T-helper 1 cell treated with Interleukin-12 subunit alpha and Interleukin-12 subunit beta and Interleukin-4 antibody, amounts not matched to agents 30 μg/mL and 1 μg/mL, for 36 hours (primary cell): ENCODE measurements around the gene MMP24OS.
A peak's percentile ranks its signal among the peaks of the same experiment; 100 is the strongest.

Experiments
- H3K27ac Mint-ChIP-seq: one replicate; pipeline ENCODE4 v1.8.0; 2021; ENCODE audit warnings: mild to moderate bottlenecking, mixed read lengths
- H3K27me3 Mint-ChIP-seq: one replicate; pipeline ENCODE4 v1.8.0; 2021; ENCODE audit warnings: low read depth, mixed read lengths
- H3K36me3 Mint-ChIP-seq: one replicate; pipeline ENCODE4 v1.8.0; 2021; ENCODE audit warnings: low read depth, mixed read lengths
- H3K4me1 Mint-ChIP-seq: one replicate; pipeline ENCODE4 v1.8.0; 2021; ENCODE audit warnings: low read depth, mixed read lengths
- H3K4me3 Mint-ChIP-seq: one replicate; pipeline ENCODE4 v1.8.0; 2021; ENCODE audit warnings: mild to moderate bottlenecking, moderate library complexity, mixed read lengths
- H3K9me3 Mint-ChIP-seq: one replicate; pipeline ENCODE4 v1.8.0; 2021; ENCODE audit warnings: mixed read lengths

Gene MMP24OS

DNA sequence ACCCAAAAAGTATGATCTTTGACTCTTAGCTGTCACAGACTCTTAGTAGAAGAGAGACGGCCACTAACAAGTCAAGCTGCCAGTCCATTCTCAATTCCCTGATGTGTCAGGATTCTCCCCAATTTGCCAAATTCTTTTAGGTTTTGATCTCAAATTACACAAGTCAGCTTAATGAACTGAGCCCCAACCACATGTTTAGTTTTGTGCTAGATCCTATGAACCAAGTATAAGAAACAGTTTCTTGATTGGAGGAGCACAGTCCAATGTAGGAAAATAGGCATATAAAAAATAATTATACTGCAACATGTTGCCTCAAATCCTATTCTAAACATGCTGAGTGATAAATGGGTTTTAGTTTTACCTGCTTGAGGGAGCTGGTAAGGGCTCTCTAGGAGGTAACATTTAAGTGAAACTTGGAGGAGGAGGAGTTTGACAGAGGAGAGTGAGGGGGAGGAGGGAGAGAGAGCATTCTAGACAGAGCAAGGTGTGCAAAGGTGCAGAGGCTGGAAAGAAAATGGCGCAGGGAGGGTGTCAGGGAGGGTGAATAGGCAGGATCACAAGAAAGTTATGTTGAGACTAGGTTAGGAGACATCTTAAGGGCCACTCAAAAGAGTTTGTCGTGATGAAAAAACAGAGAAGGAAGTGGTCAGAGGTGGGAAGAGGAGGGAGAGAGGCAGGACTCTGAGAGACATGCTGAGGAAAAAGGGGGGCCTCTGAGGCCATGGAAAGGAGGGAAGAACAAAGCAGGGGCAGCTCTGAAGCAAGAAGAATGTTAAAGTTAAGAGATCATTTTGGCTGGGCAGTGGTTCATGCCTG lies 37.1 kb upstream of the MMP24OS start:
- Mint-ChIP-seq H3K4me1 (peaks cover 54% of the 10 kb centered on the region), H3K27ac (peak overlapping the region; percentile 89), H3K9me3 (no peaks in the 10 kb centered on the region), H3K36me3 (peaks cover 12% of the 10 kb centered on the region), H3K27me3 (no peaks in the 10 kb centered on the region), H3K4me3 (peak overlapping the region; percentile 47)

DNA sequence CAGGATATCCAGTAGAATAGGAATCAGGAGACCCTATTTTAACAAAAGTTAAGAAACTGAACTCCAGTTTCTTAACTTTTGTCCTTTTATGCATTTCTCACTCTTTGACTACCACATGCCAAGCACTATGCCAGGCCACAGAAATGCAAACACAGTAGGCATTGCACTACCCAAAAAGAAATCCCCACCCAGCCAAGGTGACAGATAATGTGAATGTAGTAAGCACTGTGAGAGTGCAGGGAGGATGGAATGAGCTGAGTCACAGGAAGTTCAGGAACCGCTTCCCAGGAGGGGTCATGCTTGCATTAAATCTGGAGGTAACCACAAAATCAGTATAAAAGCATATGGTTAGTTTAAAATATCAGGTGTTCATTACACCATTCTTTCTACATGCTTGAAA lies 34.4 kb upstream of the MMP24OS start:
- H3K36me3 Mint-ChIP-seq, result peaks cover 12% of the 10 kb centered on the region
- H3K4me3 Mint-ChIP-seq, result no peak overlapping the region
- no peaks in the 10 kb centered on the region for H3K9me3 Mint-ChIP-seq
- peaks cover 49% of the 10 kb centered on the region for H3K4me1 Mint-ChIP-seq
- H3K27me3 Mint-ChIP-seq, result no peaks in the 10 kb centered on the region
- peak overlapping the region; percentile 27 for H3K27ac Mint-ChIP-seq

DNA sequence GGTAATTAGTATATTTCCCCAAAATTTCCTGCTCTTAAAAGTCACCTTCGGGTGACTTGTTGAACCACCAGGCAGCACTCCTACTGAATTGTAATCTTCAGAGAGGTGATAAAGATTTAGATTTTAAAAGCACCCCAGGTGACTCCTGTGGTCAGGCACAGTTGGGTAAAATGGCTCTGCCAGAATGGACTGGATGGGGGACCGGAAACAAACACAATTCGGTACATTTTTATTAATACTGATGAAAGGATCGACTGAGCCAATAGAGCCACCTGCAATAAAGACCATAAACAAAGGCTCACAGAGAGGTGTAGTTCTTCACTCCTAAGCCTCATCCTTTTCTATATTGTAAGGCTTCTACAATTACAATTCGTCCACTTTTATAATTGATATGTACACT lies 33.9 kb upstream of the MMP24OS start:
- Mint-ChIP-seq H3K27me3 (no peaks in the 10 kb centered on the region), H3K4me3 (no peak overlapping the region), H3K9me3 (no peaks in the 10 kb centered on the region), H3K27ac (peak overlapping the region; percentile 18), H3K36me3 (peaks cover 12% of the 10 kb centered on the region), H3K4me1 (peaks cover 51% of the 10 kb centered on the region)

DNA sequence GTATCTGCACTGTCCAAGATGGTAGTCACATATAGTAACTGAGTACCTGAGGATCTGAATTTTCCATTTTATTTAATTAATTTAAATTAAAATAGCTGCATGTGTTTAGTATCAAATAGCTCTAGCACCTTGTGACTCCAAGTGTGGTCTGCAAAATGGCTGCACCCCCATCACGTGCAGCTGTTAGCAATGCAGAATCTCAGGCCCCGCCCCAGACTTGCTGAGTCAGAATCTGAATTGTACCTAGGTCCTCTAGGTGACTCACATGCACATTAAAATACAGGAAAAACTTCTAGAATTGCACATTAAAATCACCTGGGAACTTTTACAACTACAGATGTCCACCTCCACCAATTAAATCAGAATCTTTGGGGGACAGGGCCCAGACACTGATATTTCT lies 33.5 kb upstream of the MMP24OS start:
- Mint-ChIP-seq H3K4me3 (no peak overlapping the region), H3K36me3 (peaks cover 12% of the 10 kb centered on the region), H3K4me1 (peaks cover 55% of the 10 kb centered on the region), H3K27me3 (no peaks in the 10 kb centered on the region), H3K27ac (peak overlapping the region; percentile 18), H3K9me3 (no peaks in the 10 kb centered on the region)

DNA sequence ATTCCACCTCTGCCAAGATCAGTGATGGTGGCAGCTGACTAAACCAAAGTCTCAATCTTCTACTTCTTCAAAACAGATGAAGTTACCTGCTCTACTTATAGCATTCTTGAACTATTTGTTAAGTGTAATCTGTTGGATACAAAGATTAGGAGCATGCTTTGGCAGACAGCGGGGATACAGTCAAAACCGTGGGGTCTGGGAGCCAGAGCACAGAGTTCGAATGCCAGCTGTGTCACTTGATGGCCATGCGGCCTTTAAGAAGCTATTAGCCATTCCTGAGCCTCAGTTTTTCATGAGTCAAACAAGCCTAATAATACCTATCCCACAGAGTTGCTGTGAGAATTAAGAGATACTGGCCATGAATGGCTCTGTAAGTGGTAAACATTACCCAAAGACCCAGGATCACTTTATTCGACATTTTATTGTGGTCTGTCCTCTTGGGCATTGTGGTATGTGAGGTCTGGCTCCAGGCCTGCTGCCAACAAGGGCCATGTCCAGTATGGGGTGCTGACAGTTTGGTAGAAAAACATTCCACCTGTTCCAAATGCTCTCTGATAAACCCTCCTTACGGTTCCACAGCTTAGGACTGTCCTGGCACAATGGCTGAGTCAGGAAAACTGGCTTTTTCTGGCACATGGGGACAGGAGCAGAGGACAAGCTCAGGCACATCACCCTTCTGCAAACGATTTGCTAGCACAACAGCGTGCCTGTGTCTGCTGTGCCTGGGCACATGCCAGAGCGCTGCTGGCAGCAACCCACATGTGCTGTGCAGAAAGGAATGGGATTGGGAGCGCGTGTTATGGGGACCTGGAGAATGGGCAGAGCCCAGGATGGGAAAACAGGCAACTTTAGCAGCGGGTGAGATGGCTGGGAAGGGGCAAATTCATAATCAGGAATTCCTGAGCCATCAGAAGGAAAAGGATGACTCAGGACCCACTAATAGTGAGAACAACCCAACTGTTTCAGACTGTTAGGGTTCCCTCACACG lies 30.0 kb upstream of the MMP24OS start:
- Mint-ChIP-seq H3K4me3 (no peak overlapping the region), H3K9me3 (no peaks in the 10 kb centered on the region), H3K27ac (peak overlapping the region; percentile 29), H3K4me1 (peaks cover 56% of the 10 kb centered on the region), H3K27me3 (no peaks in the 10 kb centered on the region), H3K36me3 (peaks cover 7% of the 10 kb centered on the region)

DNA sequence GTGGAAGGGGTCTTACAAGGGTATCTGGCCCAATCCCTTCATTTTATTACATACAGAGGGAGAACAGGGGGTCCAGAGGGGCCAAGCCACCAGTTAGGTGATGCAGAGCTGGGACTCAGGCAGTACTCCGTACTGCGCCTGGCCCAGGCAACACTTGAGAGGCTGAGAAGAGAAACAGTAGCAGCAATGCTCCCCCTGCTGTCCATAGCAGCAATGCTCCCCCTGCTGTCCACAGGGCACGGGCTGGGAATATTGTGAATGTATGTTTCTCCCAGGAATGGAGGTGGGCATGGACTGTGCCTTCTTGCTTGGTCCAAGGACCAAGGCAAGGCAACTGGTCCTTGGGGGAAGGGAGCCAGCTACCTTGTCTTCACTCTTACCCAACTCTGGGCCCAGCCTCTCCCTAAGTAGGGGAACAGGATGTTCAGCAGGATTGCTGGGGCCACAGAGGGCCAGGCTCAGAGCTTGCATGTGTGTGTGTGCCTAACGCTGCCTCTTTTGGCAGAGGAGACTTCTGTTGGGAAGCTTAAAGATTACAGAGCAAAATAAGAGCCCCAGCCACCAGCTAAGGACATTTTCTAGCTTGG lies 29.1 kb upstream of the MMP24OS start:
- no peaks in the 10 kb centered on the region for H3K27me3 Mint-ChIP-seq
- no peak overlapping the region for H3K4me3 Mint-ChIP-seq
- peak overlapping the region; percentile 54 for H3K27ac Mint-ChIP-seq
- peaks cover 6% of the 10 kb centered on the region for H3K36me3 Mint-ChIP-seq
- no peaks in the 10 kb centered on the region for H3K9me3 Mint-ChIP-seq
- peaks cover 49% of the 10 kb centered on the region for H3K4me1 Mint-ChIP-seq

DNA sequence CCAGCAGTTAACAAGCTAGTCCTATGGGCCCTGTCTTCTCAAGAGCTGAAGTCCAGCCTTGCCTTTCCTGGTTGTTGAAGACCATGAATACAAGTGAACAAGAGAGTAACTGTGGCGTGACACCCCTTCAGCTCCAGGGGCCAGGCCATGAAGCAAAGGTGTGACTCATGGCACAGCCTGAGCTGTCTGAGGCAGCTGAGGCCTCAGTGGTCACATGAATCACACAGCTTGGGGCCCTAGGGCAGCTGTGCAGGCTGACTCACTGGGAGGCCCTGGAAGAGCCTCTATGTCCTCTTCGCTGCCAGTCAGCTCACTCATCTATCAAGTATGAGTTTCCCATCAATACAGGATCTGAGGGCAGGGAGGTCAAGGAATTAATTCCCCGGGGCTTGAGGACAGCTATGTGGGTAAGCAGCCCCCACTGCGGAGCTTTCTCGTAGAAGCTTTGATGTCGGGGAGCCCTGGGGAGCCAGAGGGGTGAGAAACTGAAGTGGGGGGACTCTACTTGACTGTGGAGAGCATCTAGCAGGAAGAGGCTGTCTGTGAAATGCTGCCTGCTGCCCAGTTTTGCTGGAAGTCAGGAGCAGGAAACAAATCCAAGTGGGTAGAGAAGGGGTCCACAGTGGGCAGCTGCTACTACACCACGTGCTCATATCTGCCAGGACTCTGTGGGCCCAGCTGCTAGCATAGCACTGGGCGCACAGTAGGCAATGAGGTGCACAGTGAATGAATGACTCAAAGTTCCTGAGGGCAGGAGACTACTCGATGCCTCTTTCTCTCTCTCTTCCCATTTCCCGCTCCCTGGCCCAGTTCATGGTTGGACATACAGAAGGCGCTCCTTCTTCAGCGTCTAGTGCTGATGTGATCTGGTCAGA lies 28.0 kb upstream of the MMP24OS start:
- Mint-ChIP-seq H3K27ac (peak overlapping the region; percentile 88), H3K36me3 (peaks cover 4% of the 10 kb centered on the region), H3K27me3 (no peaks in the 10 kb centered on the region), H3K9me3 (no peaks in the 10 kb centered on the region), H3K4me3 (peak overlapping the region; percentile 62), H3K4me1 (peaks cover 39% of the 10 kb centered on the region)

DNA sequence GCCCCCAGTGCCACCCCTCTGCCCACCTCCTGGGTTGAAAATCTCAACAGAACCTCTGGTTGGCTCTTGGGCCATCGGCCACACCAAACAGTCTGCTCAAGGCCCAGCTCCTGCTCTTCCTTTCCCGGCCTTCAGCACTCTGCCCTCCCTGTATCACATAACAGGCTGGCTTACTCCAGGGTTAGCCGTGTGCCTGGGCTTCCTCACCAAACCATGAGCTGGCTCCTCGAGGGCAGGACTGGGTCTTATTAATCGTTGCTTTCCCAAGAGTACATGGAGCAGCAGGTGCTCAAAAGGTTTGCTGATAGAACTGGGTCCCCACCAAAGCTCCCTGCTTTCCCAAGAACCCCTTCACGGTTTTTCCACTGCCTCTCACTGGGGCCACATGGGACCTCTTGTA lies 27.0 kb upstream of the MMP24OS start:
- peaks cover 37% of the 10 kb centered on the region for H3K4me1 Mint-ChIP-seq

DNA sequence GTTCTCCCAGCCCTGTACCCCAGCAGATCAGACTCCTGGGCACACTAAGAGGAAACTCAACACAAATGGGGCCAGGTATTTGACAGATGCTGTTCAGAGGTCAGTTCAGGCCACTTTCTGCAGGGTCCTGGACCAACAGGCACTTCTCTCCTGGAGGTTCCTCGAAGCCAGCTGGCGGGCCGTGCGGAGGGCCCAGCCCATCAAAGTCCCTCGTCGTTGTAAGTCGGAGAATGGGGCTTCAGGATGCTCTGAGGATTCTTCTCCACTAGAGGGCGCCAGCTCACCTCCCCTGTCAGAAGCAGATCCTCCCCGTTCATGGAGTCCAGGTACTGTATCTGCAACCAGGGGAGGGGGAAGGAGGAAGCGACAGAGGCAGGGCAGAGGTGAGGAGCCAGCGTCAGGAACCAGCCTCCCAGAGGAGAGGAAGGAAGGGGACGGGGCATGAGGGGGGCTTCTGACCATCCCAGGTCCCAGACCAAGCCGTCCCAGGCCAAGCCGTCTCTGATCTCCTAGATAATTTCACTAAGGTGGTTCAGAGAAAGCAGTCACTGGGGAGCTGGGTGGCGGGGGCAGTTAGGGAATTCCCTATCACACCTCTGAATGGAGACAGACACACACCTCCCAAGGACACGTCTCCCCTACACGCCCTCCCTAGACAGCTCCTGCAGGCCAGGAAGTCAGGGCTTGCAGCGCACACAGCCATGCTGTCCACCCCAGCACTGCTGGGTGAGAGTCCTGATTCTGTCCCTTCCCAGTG lies 26.0 kb upstream of the MMP24OS start:
- Mint-ChIP-seq H3K27ac (peak overlapping the region; percentile 69), H3K4me3 (peak overlapping the region; percentile 2), H3K4me1 (peaks cover 36% of the 10 kb centered on the region), H3K36me3 (peaks cover 2% of the 10 kb centered on the region), H3K27me3 (no peaks in the 10 kb centered on the region), H3K9me3 (no peaks in the 10 kb centered on the region)

More for the DNA sequence above, 27.0 kb upstream of the MMP24OS start:
- no peaks in the 10 kb centered on the region for H3K27me3 Mint-ChIP-seq
- H3K27ac Mint-ChIP-seq, result peak overlapping the region; percentile 20
- H3K36me3 Mint-ChIP-seq, result peaks cover 2% of the 10 kb centered on the region
- no peaks in the 10 kb centered on the region for H3K9me3 Mint-ChIP-seq
- H3K4me3 Mint-ChIP-seq, result no peak overlapping the region

DNA sequence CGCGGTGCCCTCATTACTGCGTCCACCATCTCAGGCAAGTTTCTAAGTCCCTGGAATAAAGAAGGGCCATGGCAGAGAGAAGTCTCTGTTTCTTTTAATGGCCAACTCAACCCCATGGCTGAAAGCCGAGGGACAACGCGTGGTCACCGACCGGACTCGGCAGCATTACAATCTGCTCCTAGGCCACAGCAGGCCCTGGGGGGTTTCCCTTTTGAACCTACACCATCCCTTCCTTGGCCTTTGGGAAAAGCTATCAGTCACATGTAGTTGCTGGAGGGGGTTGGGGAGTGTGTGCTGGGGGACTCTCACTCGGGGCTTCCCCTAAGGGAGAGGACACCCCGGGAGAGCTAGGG lies 25.4 kb upstream of the MMP24OS start:
- H3K4me1 Mint-ChIP-seq, result peaks cover 36% of the 10 kb centered on the region
- H3K4me3 Mint-ChIP-seq, result no peak overlapping the region
- no peaks in the 10 kb centered on the region for H3K27me3 Mint-ChIP-seq
- peaks cover 2% of the 10 kb centered on the region for H3K36me3 Mint-ChIP-seq
- no peaks in the 10 kb centered on the region for H3K9me3 Mint-ChIP-seq
- no peak overlapping the region for H3K27ac Mint-ChIP-seq

DNA sequence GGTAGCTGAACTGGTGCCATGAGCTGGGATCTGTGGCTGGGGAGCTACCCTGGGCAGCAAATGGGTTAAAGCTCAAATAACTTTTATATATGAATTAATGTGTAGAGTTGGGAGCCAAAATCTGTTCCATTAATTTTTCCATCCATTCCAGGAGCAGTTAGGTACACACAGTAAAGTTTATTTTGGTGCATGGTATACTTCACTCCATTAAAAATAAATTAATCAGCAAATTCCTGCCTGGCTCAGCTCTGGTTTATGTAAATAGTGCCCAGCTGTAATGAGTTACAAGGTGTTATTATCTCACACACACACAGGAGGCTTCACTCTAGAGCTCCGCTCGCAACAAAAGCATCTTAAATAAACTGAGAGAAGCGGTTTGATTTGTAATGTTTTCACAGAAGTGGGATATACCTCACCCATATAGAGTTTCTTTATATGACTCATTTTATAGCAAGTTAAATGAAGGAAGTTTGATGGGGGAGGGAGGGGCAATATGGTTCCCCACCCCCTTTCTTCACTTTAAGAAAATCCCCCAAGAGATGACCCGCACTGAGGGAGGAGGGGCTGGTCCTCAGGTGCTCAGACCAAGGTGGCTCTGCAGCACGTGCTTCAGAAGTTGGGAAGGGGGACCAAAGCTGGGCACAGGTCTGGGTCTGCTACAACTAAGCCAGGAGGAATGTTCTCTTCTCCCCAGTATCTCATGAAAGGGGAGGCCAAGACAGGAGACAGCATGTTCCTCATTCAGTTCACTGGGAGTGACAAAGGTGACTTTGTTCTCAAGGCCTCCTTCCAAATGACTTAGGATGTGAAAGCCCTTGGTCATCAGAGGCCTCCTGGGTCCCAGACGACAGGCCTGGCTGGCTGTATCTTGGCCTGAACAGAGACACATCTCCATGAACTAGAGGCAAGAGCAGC lies 24.8 kb upstream of the MMP24OS start:
- Mint-ChIP-seq H3K4me3 (no peak overlapping the region), H3K27me3 (no peaks in the 10 kb centered on the region), H3K4me1 (peaks cover 32% of the 10 kb centered on the region), H3K9me3 (no peaks in the 10 kb centered on the region), H3K36me3 (peaks cover 2% of the 10 kb centered on the region), H3K27ac (no peak overlapping the region)

DNA sequence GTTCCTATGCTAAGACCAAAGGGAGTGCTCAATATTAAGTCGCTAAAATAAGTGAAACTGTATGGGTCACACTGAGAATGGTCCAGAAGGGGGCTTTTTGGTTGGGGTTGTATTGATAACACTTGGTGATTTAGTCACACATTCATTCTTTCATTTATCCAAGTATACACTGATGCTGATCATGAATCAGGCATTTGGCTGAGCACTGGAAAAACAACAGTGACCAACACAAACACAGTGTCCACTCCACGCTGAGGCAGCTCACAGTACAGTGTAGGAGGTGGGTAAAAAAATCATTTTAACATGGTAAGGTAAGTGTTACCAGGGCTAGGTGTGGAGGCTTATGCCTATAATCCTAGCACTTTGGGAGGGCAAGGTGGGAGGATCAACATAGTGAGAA lies 23.5 kb upstream of the MMP24OS start:
- H3K36me3 Mint-ChIP-seq, result peaks cover 2% of the 10 kb centered on the region
- no peaks in the 10 kb centered on the region for H3K9me3 Mint-ChIP-seq
- no peaks in the 10 kb centered on the region for H3K27me3 Mint-ChIP-seq
- no peak overlapping the region for H3K4me3 Mint-ChIP-seq
- peaks cover 23% of the 10 kb centered on the region for H3K4me1 Mint-ChIP-seq
- H3K27ac Mint-ChIP-seq, result no peak overlapping the region
